T-cell (primary cell): ENCODE measurements around the gene LRP1B. TPM values are rescaled to one million over a fixed set of nuclear protein-coding genes. Genes with fewer than 3 reads are reported as not detected.
"Not testable (repeated sequence)": the region's sequence is repeated elsewhere in the genome, so short reads cannot be mapped to it uniquely, and the experiment has no call there.

Experiments used
- ATAC-seq, 4 experiments: fragments of 200-7000 bp in 3 of 4; fragments of 150-1000 bp in 1 of 4; cut with Tn5 transposase; replicated peaks in 1 of 4; 1 replicate in 3 of 4; 2 replicates in 1 of 4; pipeline ENCODE4 v1.10.0; 2021; ENCODE audit warnings: moderate library complexity in 3 of 4, mild to moderate bottlenecking in 2 of 4, moderate number of reproducible peaks in 1 of 4
- CTCF ChIA-PET, 2 donors: fragments of 300-600 bp; sonication (Branson Sonifier 250); formaldehyde crosslinking; loops; one replicate each; lab custom pipeline; 2022; ENCODE audit warnings: antibody characterized with exemption in 2 of 2; lab: Charles Lee
- POLR2A ChIA-PET, 2 donors: fragments of 300-600 bp; sonication (Branson Sonifier 250); formaldehyde crosslinking; loops; one replicate each; lab custom pipeline; 2022; ENCODE audit warnings: antibody characterized with exemption in 2 of 2; lab: Charles Lee
- DNase-seq, 35 experiments: peaks; one replicate each; pipeline versions ENCODE4 v3.0.0 to v3.0.0-alpha.2; 2013 to 2023
- H3K27ac ChIP-seq: one replicate; pipeline ENCODE4 v1.5.1; 2013; ENCODE audit warnings: low read length
- H3K27me3 ChIP-seq, 2 experiments: replicated peaks in 1 of 2; 1 replicate in 1 of 2; 2 replicates in 1 of 2; pipeline versions ENCODE4 v1.6.1 to v1.7.0; 2013; ENCODE audit warnings: low read length in 1 of 2, mixed read lengths in 1 of 2; ENCODE audit not compliant: control insufficient read depth in 2 of 2, insufficient read depth in 2 of 2; ENCODE audit errors: extremely low read depth in 1 of 2
- H3K36me3 ChIP-seq, 2 donors: 1 replicate in 1 of 2; 2 replicates in 1 of 2; pipeline versions ENCODE4 v1.6.1 to v1.7.0; 2013; ENCODE audit warnings: low read length in 1 of 2; ENCODE audit not compliant: control insufficient read depth in 2 of 2, insufficient read depth in 1 of 2; ENCODE audit errors: extremely low read depth in 1 of 2
- H3K4me1 ChIP-seq, 2 experiments: 1 replicate in 1 of 2; 2 replicates in 1 of 2; pipeline versions ENCODE4 v1.6.1 to v1.7.0; 2013; ENCODE audit warnings: low read length in 2 of 2, mixed read lengths in 1 of 2; ENCODE audit not compliant: insufficient read depth in 2 of 2, control insufficient read depth in 1 of 2; ENCODE audit errors: extremely low read depth in 1 of 2
- H3K4me3 ChIP-seq, 2 donors: 1 replicate in 1 of 2; 2 replicates in 1 of 2; pipeline versions ENCODE4 v1.5.1 to v1.7.0; 2013; ENCODE audit warnings: mild to moderate bottlenecking in 2 of 2, low read length in 1 of 2, moderate library complexity in 1 of 2; ENCODE audit not compliant: control insufficient read depth in 1 of 2; ENCODE audit errors: extremely low read depth in 1 of 2
- H3K9me3 ChIP-seq: 2 replicates; pipeline ENCODE4 v1.7.0; 2013
- H3K27ac Mint-ChIP-seq, 2 donors: one replicate each; pipeline ENCODE4 v1.8.0; 2020 to 2021; ENCODE audit warnings: mild to moderate bottlenecking in 2 of 2, mixed read lengths in 2 of 2
- H3K27me3 Mint-ChIP-seq, 2 donors: one replicate each; pipeline ENCODE4 v1.8.0; 2021 to 2022; ENCODE audit warnings: mixed read lengths in 2 of 2
- H3K36me3 Mint-ChIP-seq: one replicate; pipeline ENCODE4 v1.8.0; 2021; ENCODE audit warnings: mixed read lengths
- H3K4me1 Mint-ChIP-seq, 3 donors: one replicate each; pipeline ENCODE4 v1.8.0; 2020 to 2022; ENCODE audit warnings: mixed read lengths in 3 of 3, mild to moderate bottlenecking in 1 of 3
- H3K4me3 Mint-ChIP-seq, 3 donors: one replicate each; pipeline ENCODE4 v1.8.0; 2020 to 2022; ENCODE audit warnings: mild to moderate bottlenecking in 3 of 3, mixed read lengths in 3 of 3, moderate library complexity in 3 of 3
- H3K9me3 Mint-ChIP-seq, 3 donors: one replicate each; pipeline ENCODE4 v1.8.0; 2020 to 2022; ENCODE audit warnings: mixed read lengths in 3 of 3
- WGBS: methylation state at CpG from one replicate; pipeline ENCODE4 v1.1.5; 2013; ENCODE audit warnings: missing lambda C conversion rate; ENCODE audit not compliant: insufficient coverage; 5-methylcytosine and 5-hydroxymethylcytosine counted together
- total RNA-seq, 35 experiments: library from RNA in 6 of 35; stranded (reverse) in 6 of 35; fragments of 120-200 nt in 1 of 35; gene quantifications; one replicate each; pipeline versions ENCODE4 v1.2.1 to v1.2.4 and lab custom pipeline; 2013 to 2026

The LRP1B gene
- total RNA-seq, 5 donors from 2014 or later (not counting 1 experiment from before 2014, with no cell fraction given) = not detected

GRCh38 chr2:142097711-142098110 is 33.1 kb downstream of the LRP1B start:
- H3K27ac Mint-ChIP-seq = no peak overlapping the region
- no peaks in the 10 kb centered on the region for H3K9me3 ChIP-seq
- no peaks in the 10 kb centered on the region for H3K27me3 ChIP-seq
- ChIA-PET CTCF (no interaction called here), POLR2A (no interaction called here)
- H3K36me3 Mint-ChIP-seq = no peaks in the 10 kb centered on the region
- H3K27ac ChIP-seq = no peak overlapping the region
- no peaks in the 10 kb centered on the region for H3K4me1 ChIP-seq
- H3K27me3 Mint-ChIP-seq = no peaks in the 10 kb centered on the region
- no CpG with 5 or more reads among the region's 3 CpGs for WGBS
- no peak overlapping the region for H3K4me3 ChIP-seq
- ATAC-seq (no peak), DNase-seq (no peak)
- H3K4me3 Mint-ChIP-seq = no peak overlapping the region
- H3K36me3 ChIP-seq = no peaks in the 10 kb centered on the region
- H3K4me1 Mint-ChIP-seq = no peaks in the 10 kb centered on the region
- peaks cover 3 to 14% (median 13%) of the 10 kb centered on the region in 3 donors for H3K9me3 Mint-ChIP-seq

- DNase-seq (no peak), ATAC-seq (no peak)
- Mint-ChIP-seq H3K4me3 (no peak overlapping the region), H3K4me1 (no peaks in the 10 kb centered on the region), H3K36me3 (no peaks in the 10 kb centered on the region), H3K9me3 (peaks cover 3 to 18% (median 13%) of the 10 kb centered on the region in 3 donors), H3K27ac (no peak overlapping the region), H3K27me3 (no peaks in the 10 kb centered on the region)
- Histone ChIP-seq H3K36me3 (no peaks in the 10 kb centered on the region), H3K4me1 (no peaks in the 10 kb centered on the region), H3K27me3 (no peaks in the 10 kb centered on the region), H3K27ac (no peak overlapping the region), H3K4me3 (no peak overlapping the region), H3K9me3 (no peaks in the 10 kb centered on the region)
- CTCF ChIA-PET = no interaction called here
- POLR2A ChIA-PET = no interaction called here
- no CpG with 5 or more reads among the region's 2 CpGs for WGBS
Measured at GRCh38 chr2:142095647-142096046, 35.2 kb downstream of the LRP1B start.

DNA sequence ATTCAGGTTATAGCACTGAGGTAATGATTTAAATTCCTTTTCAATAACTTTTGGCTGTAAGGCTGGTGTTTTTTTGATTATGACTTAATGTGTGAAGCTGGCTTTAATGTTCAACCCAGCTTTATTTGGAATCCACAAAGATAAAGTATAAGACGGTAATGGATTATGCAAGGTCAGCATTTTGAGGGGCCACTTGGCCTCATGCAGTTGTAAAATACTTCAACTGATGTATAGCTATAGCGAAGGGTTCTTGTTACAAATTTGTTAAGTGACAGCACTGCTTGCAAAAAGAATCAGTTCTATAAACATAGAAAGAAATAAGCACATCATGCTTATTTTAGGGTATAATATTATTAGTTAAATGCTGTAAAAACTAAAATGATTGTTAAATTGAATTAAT is 36.6 kb downstream of the LRP1B start:
- peaks cover 3 to 20% (median 17%) of the 10 kb centered on the region in 3 donors for H3K9me3 Mint-ChIP-seq
- H3K27ac ChIP-seq = no peak overlapping the region
- no peak overlapping the region for H3K27ac Mint-ChIP-seq
- 100% methylated on average over 1 of the region's 2 CpGs for WGBS
- no peak overlapping the region for H3K4me3 Mint-ChIP-seq
- H3K27me3 Mint-ChIP-seq = no peaks in the 10 kb centered on the region
- ATAC-seq = no peak
- no peaks in the 10 kb centered on the region for H3K27me3 ChIP-seq
- no peaks in the 10 kb centered on the region for H3K36me3 Mint-ChIP-seq
- H3K9me3 ChIP-seq = no peaks in the 10 kb centered on the region
- ChIA-PET POLR2A (no interaction called here), CTCF (no interaction called here)
- H3K4me3 ChIP-seq = no peak overlapping the region
- no peaks in the 10 kb centered on the region for H3K36me3 ChIP-seq
- DNase-seq = no peak
- no peaks in the 10 kb centered on the region for H3K4me1 ChIP-seq
- no peaks in the 10 kb centered on the region for H3K4me1 Mint-ChIP-seq

- no peak overlapping the region for H3K27ac Mint-ChIP-seq
- ATAC-seq (no peak), DNase-seq (no peak)
- ChIA-PET CTCF (no interaction called here), POLR2A (no interaction called here)
- no peaks in the 10 kb centered on the region for H3K4me1 ChIP-seq
- no peak overlapping the region for H3K27ac ChIP-seq
- H3K4me1 Mint-ChIP-seq = no peaks in the 10 kb centered on the region
- no peaks in the 10 kb centered on the region for H3K36me3 ChIP-seq
- no peaks in the 10 kb centered on the region for H3K27me3 Mint-ChIP-seq
- H3K9me3 ChIP-seq = no peaks in the 10 kb centered on the region
- H3K4me3 Mint-ChIP-seq = no peak overlapping the region
- H3K36me3 Mint-ChIP-seq = no peaks in the 10 kb centered on the region
- no peaks in the 10 kb centered on the region for H3K27me3 ChIP-seq
- WGBS = no CpG with 5 or more reads among the region's 2 CpGs
- no peak overlapping the region for H3K4me3 ChIP-seq
- H3K9me3 Mint-ChIP-seq = peaks cover 10 to 22% (median 16%) of the 10 kb centered on the region in 3 donors
Measured at GRCh38 chr2:142088058-142088568, 42.7 kb downstream of the LRP1B start.

DNA sequence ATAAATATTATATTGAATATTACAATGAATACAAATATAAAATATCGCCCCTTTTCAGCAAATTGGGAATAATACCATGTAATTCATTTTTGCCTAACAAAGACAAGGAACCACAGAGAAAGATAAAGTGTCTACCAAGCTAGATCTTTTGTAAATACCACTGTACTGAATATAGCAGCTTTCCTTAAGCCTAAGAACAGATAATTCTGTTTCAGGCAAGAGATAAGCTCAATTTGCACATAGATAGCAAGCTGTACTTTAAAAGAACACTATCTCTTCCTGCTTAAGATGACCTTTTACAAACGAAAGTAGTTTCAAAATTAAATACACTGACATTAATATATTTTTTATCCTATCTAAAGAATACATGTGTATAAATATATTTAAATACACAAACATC is 43.2 kb downstream of the LRP1B start:
- H3K27me3 ChIP-seq, H3K27ac Mint-ChIP-seq, ATAC-seq, H3K27ac ChIP-seq, CTCF ChIA-PET, H3K4me3 ChIP-seq, H3K9me3 ChIP-seq, H3K4me1 ChIP-seq, H3K4me1 Mint-ChIP-seq, DNase-seq, H3K36me3 Mint-ChIP-seq, H3K36me3 ChIP-seq, H3K27me3 Mint-ChIP-seq, POLR2A ChIA-PET, H3K4me3 Mint-ChIP-seq: not testable (repeated sequence)
- no CpG with 5 or more reads among the region's 2 CpGs for WGBS
- H3K9me3 Mint-ChIP-seq = peaks cover 10 to 19% (median 14%) of the 10 kb centered on the region in 3 donors

- H3K27ac Mint-ChIP-seq = no peak overlapping the region
- WGBS = no CpG with 5 or more reads among the region's 3 CpGs
- Histone ChIP-seq H3K27me3 (no peaks in the 10 kb centered on the region), H3K4me1 (no peaks in the 10 kb centered on the region), H3K36me3 (no peaks in the 10 kb centered on the region), H3K27ac (no peak overlapping the region), H3K4me3 (no peak overlapping the region), H3K9me3 (no peaks in the 10 kb centered on the region)
- CTCF ChIA-PET = no interaction called here
- H3K4me3 Mint-ChIP-seq = no peak overlapping the region
- no peaks in the 10 kb centered on the region for H3K27me3 Mint-ChIP-seq
- POLR2A ChIA-PET = no interaction called here
- DNase-seq (no peak), ATAC-seq (no peak)
- H3K36me3 Mint-ChIP-seq = no peaks in the 10 kb centered on the region
- peaks cover 6 to 20% (median 10%) of the 10 kb centered on the region in 3 donors for H3K9me3 Mint-ChIP-seq
- no peaks in the 10 kb centered on the region for H3K4me1 Mint-ChIP-seq
Measured at GRCh38 chr2:142082368-142082767, 48.4 kb downstream of the LRP1B start.

GRCh38 chr2:142076317-142076716 is 54.5 kb downstream of the LRP1B start:
- Mint-ChIP-seq H3K4me1 (no peaks in the 10 kb centered on the region), H3K27ac (no peak overlapping the region), H3K27me3 (no peaks in the 10 kb centered on the region), H3K9me3 (peaks cover 6 to 19% (median 17%) of the 10 kb centered on the region in 3 donors), H3K36me3 (no peaks in the 10 kb centered on the region), H3K4me3 (no peak overlapping the region)
- Histone ChIP-seq H3K9me3 (no peaks in the 10 kb centered on the region), H3K27me3 (no peaks in the 10 kb centered on the region), H3K36me3 (no peaks in the 10 kb centered on the region), H3K27ac (no peak overlapping the region), H3K4me3 (no peak overlapping the region), H3K4me1 (no peaks in the 10 kb centered on the region)
- POLR2A ChIA-PET = no interaction called here
- DNase-seq (no peak), ATAC-seq (no peak)
- CTCF ChIA-PET = no interaction called here
- no CpG with 5 or more reads among the region's 2 CpGs for whole genome bisulfite sequencing
